Activated B cell treated with CpG ODN at 0.5 μM for 24 hours (primary cell): Measurements from ENCODE around the gene GNAL. TPM values are rescaled to one million over a fixed set of nuclear protein-coding genes. Genes with fewer than 3 reads are reported as not detected.

ENCODE experiments used
- ATAC-seq: fragments of 200-7000 bp; cut with Tn5 transposase; one replicate; pipeline ENCODE4 v1.10.0; 2021; ENCODE audit warnings: low read depth, mild to moderate bottlenecking, moderate library complexity
- CTCF ChIA-PET: fragments of 350-600 bp; sonication (Branson Sonifier 250); formaldehyde crosslinking; loops from one replicate; lab custom pipeline; 2021; ENCODE audit warnings: antibody characterized with exemption; lab: Charles Lee
- POLR2A ChIA-PET: fragments of 350-600 bp; sonication (Branson Sonifier 250); formaldehyde crosslinking; loops from one replicate; lab custom pipeline; 2021; ENCODE audit warnings: antibody characterized with exemption; lab: Charles Lee
- DNase-seq: peaks from one replicate; pipeline ENCODE4 v3.0.0; 2022
- H3K27ac Mint-ChIP-seq: one replicate; pipeline ENCODE4 v1.8.0; 2020; ENCODE audit warnings: mixed read lengths
- H3K27me3 Mint-ChIP-seq: one replicate; pipeline ENCODE4 v1.8.0; 2021; ENCODE audit warnings: mixed read lengths
- H3K36me3 Mint-ChIP-seq: one replicate; pipeline ENCODE4 v1.8.0; 2021; ENCODE audit warnings: low read depth, mixed read lengths
- H3K4me1 Mint-ChIP-seq: one replicate; pipeline ENCODE4 v1.8.0; 2021; ENCODE audit warnings: mixed read lengths
- H3K4me3 Mint-ChIP-seq: one replicate; pipeline ENCODE4 v1.8.0; 2020; ENCODE audit warnings: mild to moderate bottlenecking, mixed read lengths
- H3K9me3 Mint-ChIP-seq: one replicate; pipeline ENCODE4 v1.8.0; 2020; ENCODE audit warnings: mixed read lengths
- CTCF ChIP-seq: fragments of 200-600 bp; IDR thresholded peaks from one replicate; pipeline ENCODE4 v1.8.0; 2022; ENCODE audit warnings: antibody characterized with exemption, mild to moderate bottlenecking
- intact Hi-C: fragments of 100-400 bp; cut with micrococcal nuclease; formaldehyde crosslinking; loops from one replicate; pipeline ENCODE4 v1.15.1; 2024
- total RNA-seq: library from RNA; stranded (reverse); gene quantifications from 2 replicates; pipeline ENCODE4 v1.2.3, GENCODE V29; 2022

Gene GNAL
- total RNA-seq, 1 donor from 2014 or later: not detected

DNA sequence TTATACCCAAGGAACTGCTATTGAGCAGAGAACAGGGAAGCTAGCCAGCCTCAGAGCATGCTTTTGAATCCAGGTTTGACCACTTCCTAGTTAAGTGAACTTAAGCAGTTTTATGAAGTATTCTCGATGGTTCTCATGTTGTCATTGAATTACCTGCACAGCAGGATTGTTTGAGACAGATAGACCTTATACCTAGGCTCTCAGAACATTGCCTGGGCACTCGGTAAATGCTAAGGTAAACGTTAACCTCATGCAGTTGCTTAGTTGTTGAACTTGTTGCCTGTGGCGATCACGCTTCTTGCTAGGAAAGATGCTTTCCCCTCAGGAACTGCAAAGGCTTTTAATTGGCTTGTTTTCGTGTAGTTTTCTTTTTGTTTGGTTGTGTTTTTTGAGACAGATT lies 128.2 kb downstream of the GNAL start:
- CTCF ChIA-PET: no interaction called here
- no peak overlapping the region for H3K4me3 Mint-ChIP-seq
- ATAC-seq: no peak

GRCh38 chr18:11818486-11819203 lies 129.6 kb downstream of the GNAL start:
- ChIA-PET CTCF (no interaction called here), POLR2A (no interaction called here)
- DNase-seq: no peak
- Mint-ChIP-seq H3K4me3 (no peak overlapping the region), H3K9me3 (peaks cover 4% of the 10 kb centered on the region), H3K27ac (no peak overlapping the region), H3K36me3 (no peaks in the 10 kb centered on the region), H3K4me1 (no peaks in the 10 kb centered on the region), H3K27me3 (no peaks in the 10 kb centered on the region)
- no peak for TF ChIP-seq CTCF
- no peak for ATAC-seq
- intact Hi-C loops: no loop called here

More for the DNA sequence above, 128.2 kb downstream of the GNAL start:
- no peaks in the 10 kb centered on the region for H3K27me3 Mint-ChIP-seq
- TF ChIP-seq CTCF: no peak
- intact Hi-C loops: no loop called here
- no peaks in the 10 kb centered on the region for H3K4me1 Mint-ChIP-seq
- H3K27ac Mint-ChIP-seq: no peak overlapping the region
- peaks cover 4% of the 10 kb centered on the region for H3K9me3 Mint-ChIP-seq
- POLR2A ChIA-PET: no interaction called here
- H3K36me3 Mint-ChIP-seq: no peaks in the 10 kb centered on the region
- DNase-seq: no peak

- no peak for DNase-seq
- H3K9me3 Mint-ChIP-seq: peaks cover 4% of the 10 kb centered on the region
- no peaks in the 10 kb centered on the region for H3K36me3 Mint-ChIP-seq
- H3K4me3 Mint-ChIP-seq: no peak overlapping the region
- no peak overlapping the region for H3K27ac Mint-ChIP-seq
- TF ChIP-seq CTCF: no peak
- intact Hi-C loops: no loop called here
- no peak for ATAC-seq
- H3K27me3 Mint-ChIP-seq: no peaks in the 10 kb centered on the region
- no peaks in the 10 kb centered on the region for H3K4me1 Mint-ChIP-seq
- ChIA-PET CTCF (no interaction called here), POLR2A (no interaction called here)
These were observed 130.9 kb downstream of the GNAL start for GRCh38 chr18:11819938-11820337.

DNA sequence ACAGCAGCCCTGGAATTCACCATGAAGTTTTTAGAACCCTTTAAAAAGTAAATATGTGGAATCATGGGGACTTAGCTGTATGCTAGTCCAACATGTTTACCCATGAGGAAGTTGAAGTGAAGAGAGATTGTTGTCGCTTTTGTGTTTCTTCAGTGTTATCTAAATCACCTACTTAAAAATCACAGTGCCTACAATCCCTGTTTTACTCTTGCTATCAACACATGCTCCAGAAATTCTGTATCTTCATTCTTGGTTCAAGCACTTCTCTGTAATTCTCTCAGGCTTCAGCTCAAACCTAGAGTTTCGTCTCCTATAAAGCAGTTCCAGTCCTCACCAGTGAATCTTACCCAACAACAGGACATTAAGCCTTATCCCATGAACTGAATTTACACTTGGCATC lies 131.6 kb downstream of the GNAL start:
- POLR2A ChIA-PET: no interaction called here
- CTCF ChIA-PET: no interaction called here
- DNase-seq (no peak), ATAC-seq (no peak)
- Mint-ChIP-seq H3K9me3 (peaks cover 4% of the 10 kb centered on the region), H3K4me1 (no peaks in the 10 kb centered on the region), H3K36me3 (no peaks in the 10 kb centered on the region), H3K27me3 (no peaks in the 10 kb centered on the region), H3K27ac (no peak overlapping the region), H3K4me3 (no peak overlapping the region)
- intact Hi-C loops: no loop called here
- no peak for TF ChIP-seq CTCF

- DNase-seq (no peak), ATAC-seq (no peak)
- CTCF ChIA-PET: no interaction called here
- intact Hi-C loops: no loop called here
- TF ChIP-seq CTCF: no peak
- Mint-ChIP-seq H3K27me3 (no peaks in the 10 kb centered on the region), H3K4me1 (no peaks in the 10 kb centered on the region), H3K27ac (no peak overlapping the region), H3K36me3 (no peaks in the 10 kb centered on the region), H3K4me3 (no peak overlapping the region), H3K9me3 (peaks cover 4% of the 10 kb centered on the region)
- POLR2A ChIA-PET: no interaction called here
These were observed 132.1 kb downstream of the GNAL start for GRCh38 chr18:11821208-11821607.
